HEK293T (cell line): ENCODE measurements around the gene ATP10A.
"Not testable (repeated sequence)": the region's sequence is repeated elsewhere in the genome, so short reads cannot be mapped to it uniquely, and the experiment has no call there.

Experiments
- CTCF ChIA-PET: fragments of 350-600 bp; formaldehyde crosslinking; extraction: SDS; loops from one replicate; lab custom pipeline; 2021; ENCODE audit warnings: antibody characterized with exemption, inconsistent platforms; lab: Yijun Ruan, JAX
- POLR2A ChIA-PET: fragments of 350-600 bp; formaldehyde crosslinking; extraction: SDS; loops from one replicate; lab custom pipeline; 2020; ENCODE audit warnings: antibody characterized with exemption, inconsistent platforms; lab: Yijun Ruan, JAX
- DNase-seq: peaks from one replicate; pipeline ENCODE4 v3.0.0; 2012; ENCODE audit warnings: mixed read lengths; ENCODE audit errors: extremely low spot score
- ARNT ChIP-seq: fragments of 450-650 bp; IDR thresholded peaks from 2 replicates; pipeline ENCODE4 v1.6.1; 2017; ENCODE audit warnings: mild to moderate bottlenecking
- BHLHE40 ChIP-seq: fragments of 450-650 bp; IDR thresholded peaks from 2 replicates; pipeline ENCODE4 v1.6.1; 2016; ENCODE audit warnings: mild to moderate bottlenecking, moderate library complexity, borderline replicate concordance
- CTBP1 ChIP-seq: fragments of 450-650 bp; IDR thresholded peaks from 2 replicates; pipeline ENCODE4 v1.6.1; 2016; ENCODE audit warnings: borderline replicate concordance
- ELF4 ChIP-seq: fragments of 450-650 bp; IDR thresholded peaks from 2 replicates; pipeline ENCODE4 v1.6.1; 2017; ENCODE audit warnings: antibody characterized with exemption
- FOXA1 ChIP-seq: fragments of 450-650 bp; IDR thresholded peaks from 2 replicates; pipeline ENCODE4 v1.6.1; 2016; ENCODE audit warnings: mild to moderate bottlenecking
- FOXK2 ChIP-seq: fragments of 450-650 bp; IDR thresholded peaks from 2 replicates; pipeline ENCODE4 v1.6.1; 2016; ENCODE audit warnings: mild to moderate bottlenecking
- FOXM1 ChIP-seq: fragments of 450-650 bp; IDR thresholded peaks from 2 replicates; pipeline ENCODE4 v1.6.1; 2017; ENCODE audit warnings: mild to moderate bottlenecking, borderline replicate concordance
- HDGF ChIP-seq: fragments of 450-650 bp; IDR thresholded peaks from 2 replicates; pipeline ENCODE4 v1.6.1; 2017; ENCODE audit warnings: antibody characterized with exemption, borderline replicate concordance
- L3MBTL2 ChIP-seq: fragments of 450-650 bp; conservative IDR thresholded peaks from 2 replicates; pipeline ENCODE4 v1.6.1; 2016; ENCODE audit warnings: mild to moderate bottlenecking
- LEF1 ChIP-seq: fragments of 450-650 bp; IDR thresholded peaks from 2 replicates; pipeline ENCODE4 v1.6.1; 2017; ENCODE audit warnings: mild to moderate bottlenecking, borderline replicate concordance
- NFRKB ChIP-seq: fragments of 450-650 bp; IDR thresholded peaks from 2 replicates; pipeline ENCODE4 v1.6.1; 2016; ENCODE audit warnings: mild to moderate bottlenecking, moderate library complexity
- SP1 ChIP-seq: fragments of 450-650 bp; IDR thresholded peaks from 2 replicates; pipeline ENCODE4 v1.6.1; 2017
- SUZ12 ChIP-seq: fragments of 450-650 bp; IDR thresholded peaks from 2 replicates; pipeline ENCODE4 v1.6.1; 2016; ENCODE audit warnings: mild to moderate bottlenecking
- TARDBP ChIP-seq: fragments of 450-650 bp; IDR thresholded peaks from 2 replicates; pipeline ENCODE4 v1.6.1; 2016
- ZNF384 ChIP-seq: fragments of 450-650 bp; IDR thresholded peaks from 2 replicates; pipeline ENCODE4 v1.6.1; 2016
- TF ChIP-seq, protein P1 (sequence below): fragments of 450-650 bp; IDR thresholded peaks from 2 replicates; pipeline ENCODE4 v1.6.1; 2016

The ATP10A gene

DNA sequence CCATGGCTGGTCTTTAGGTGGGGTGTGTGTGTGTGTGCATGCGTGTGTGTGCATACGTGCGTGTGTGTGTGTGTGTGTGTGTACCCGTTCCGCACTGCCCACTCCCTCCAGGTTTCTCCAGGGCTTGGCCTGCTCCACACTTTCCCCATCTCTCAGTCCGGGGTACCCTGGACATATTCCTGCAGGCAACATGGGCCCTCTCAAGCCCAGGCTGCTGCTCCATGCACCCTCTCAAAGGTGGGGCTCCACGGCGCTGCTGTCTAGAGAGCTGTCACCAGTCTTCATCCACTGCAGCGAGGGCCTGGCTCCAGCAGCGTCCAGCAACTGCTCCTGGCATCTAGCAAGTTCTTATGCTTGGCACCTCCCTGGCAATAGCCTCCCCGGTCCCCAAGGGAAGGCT, 86.1 kb downstream of the ATP10A start:
- CTCF ChIA-PET = no interaction called here
- no peak for TF ChIP-seq NFRKB
- TF ChIP-seq, protein P1, sequence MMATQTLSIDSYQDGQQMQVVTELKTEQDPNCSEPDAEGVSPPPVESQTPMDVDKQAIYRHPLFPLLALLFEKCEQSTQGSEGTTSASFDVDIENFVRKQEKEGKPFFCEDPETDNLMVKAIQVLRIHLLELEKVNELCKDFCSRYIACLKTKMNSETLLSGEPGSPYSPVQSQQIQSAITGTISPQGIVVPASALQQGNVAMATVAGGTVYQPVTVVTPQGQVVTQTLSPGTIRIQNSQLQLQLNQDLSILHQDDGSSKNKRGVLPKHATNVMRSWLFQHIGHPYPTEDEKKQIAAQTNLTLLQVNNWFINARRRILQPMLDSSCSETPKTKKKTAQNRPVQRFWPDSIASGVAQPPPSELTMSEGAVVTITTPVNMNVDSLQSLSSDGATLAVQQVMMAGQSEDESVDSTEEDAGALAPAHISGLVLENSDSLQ = no peak
- TF ChIP-seq ZNF384 = no peak
- TF ChIP-seq FOXK2 = no peak
- no peak for TF ChIP-seq ARNT
- TF ChIP-seq L3MBTL2 = no peak
- no peak for TF ChIP-seq SUZ12
- TF ChIP-seq FOXM1 = no peak
- no peak for TF ChIP-seq SP1
- no peak for TF ChIP-seq BHLHE40
- TF ChIP-seq TARDBP = no peak
- TF ChIP-seq LEF1 = no peak
- no peak for DNase-seq
- POLR2A ChIA-PET = no interaction called here

DNA sequence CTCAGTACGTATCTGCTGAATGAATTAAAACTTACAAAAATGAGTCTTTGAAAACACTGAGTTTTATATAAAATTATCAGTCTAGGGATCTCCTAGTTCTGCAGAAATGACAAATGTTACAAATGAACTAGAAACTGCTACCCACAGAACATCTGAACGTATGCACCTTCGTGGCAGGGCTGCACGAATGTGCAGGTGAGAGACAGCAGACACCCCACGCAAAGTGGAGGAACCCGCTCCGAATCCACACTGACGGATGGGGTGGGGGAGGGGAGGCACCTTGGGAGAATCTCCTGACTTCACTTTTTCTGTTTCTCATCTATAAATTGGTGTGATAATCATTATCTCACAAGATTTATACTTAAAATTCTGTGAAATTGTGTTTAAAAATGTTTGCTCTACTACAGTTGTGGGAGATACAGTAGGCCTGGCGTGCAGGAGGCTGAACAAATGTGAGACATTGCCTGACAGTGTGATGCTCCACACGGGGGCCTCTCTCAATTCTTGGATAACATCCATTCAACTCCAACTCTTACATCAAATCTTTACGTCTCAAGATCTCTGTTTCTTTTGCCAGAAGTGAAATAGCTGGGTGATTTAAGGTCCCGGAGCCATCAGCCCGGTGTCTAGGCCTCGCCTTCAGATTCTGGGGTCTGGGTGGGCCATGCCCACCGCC, 86.9 kb downstream of the ATP10A start:
- no peak for DNase-seq
- ChIA-PET CTCF (no interaction called here), POLR2A (no interaction called here)
- TF ChIP-seq CTBP1 = no peak
- no peak for TF ChIP-seq L3MBTL2
- no peak for TF ChIP-seq BHLHE40
- TF ChIP-seq NFRKB = no peak
- TF ChIP-seq HDGF = no peak
- no peak for TF ChIP-seq FOXM1
- no peak for TF ChIP-seq ELF4
- TF ChIP-seq FOXA1 = no peak
- no peak for TF ChIP-seq TARDBP
- TF ChIP-seq LEF1 = no peak
- TF ChIP-seq, protein P1 = no peak
- no peak for TF ChIP-seq ZNF384
- no peak for TF ChIP-seq SUZ12
- TF ChIP-seq SP1 = no peak
- TF ChIP-seq ARNT = no peak
- TF ChIP-seq FOXK2 = no peak

GRCh38 chr15:25775317-25775912, 87.7 kb downstream of the ATP10A start:
- ChIA-PET POLR2A (no interaction called here), CTCF (interaction anchor here (0.6 to 1.2 kb wide), 2 partner anchors 8 to 262 kb away, joined by 3 to 4 read pairs; no protein-coding TSS in a partner anchor)
- DNase-seq = no peak

DNA sequence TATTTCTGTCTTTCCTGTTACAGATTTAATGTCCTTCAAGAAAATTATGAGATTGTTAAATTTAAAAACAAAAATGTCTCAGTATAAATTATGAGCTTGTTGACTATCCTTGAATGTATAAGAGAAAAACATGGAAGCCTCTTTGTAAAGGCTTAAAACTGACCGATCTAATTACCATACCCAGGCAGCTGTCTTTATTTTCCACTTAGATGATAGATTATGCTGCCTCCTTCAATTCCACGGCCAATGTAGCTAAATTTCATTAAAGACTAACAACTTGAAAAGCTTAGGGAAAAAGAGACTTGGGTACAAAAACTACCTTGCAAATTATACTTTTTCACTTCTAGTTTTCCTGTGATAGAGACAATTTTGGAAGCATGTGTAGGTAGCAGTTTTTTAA, 88.3 kb downstream of the ATP10A start:
- CTCF ChIA-PET = interaction anchor here (0.6 to 1.2 kb wide), 2 partner anchors 9 to 262 kb away, joined by 3 to 4 read pairs; no protein-coding TSS in a partner anchor
- no peak for DNase-seq
- TF ChIP-seq TARDBP = no peak
- no peak for TF ChIP-seq FOXA1
- TF ChIP-seq HDGF = no peak
- TF ChIP-seq SUZ12 = no peak
- no peak for TF ChIP-seq LEF1
- POLR2A ChIA-PET = no interaction called here

More at GRCh38 chr15:25775317-25775912, 87.7 kb downstream of the ATP10A start:
- TF ChIP-seq NFRKB (no peak), SP1 (no peak), SUZ12 (no peak), TARDBP (no peak), ELF4 (no peak), L3MBTL2 (no peak), ARNT (no peak), ZNF384 (no peak), LEF1 (no peak), FOXA1 (no peak), FOXM1 (no peak)
- TF ChIP-seq, protein P1 = no peak

GRCh38 chr15:25773248-25773647, 89.9 kb downstream of the ATP10A start:
- no peak for TF ChIP-seq ELF4
- TF ChIP-seq ARNT = no peak
- no peak for TF ChIP-seq TARDBP
- no peak for TF ChIP-seq SUZ12
- no peak for TF ChIP-seq FOXK2
- TF ChIP-seq CTBP1 = no peak
- TF ChIP-seq HDGF = no peak
- TF ChIP-seq FOXM1 = no peak
- TF ChIP-seq LEF1 = no peak
- TF ChIP-seq FOXA1 = no peak
- POLR2A ChIA-PET = no interaction called here
- no peak for DNase-seq
- CTCF ChIA-PET = no interaction called here

DNA sequence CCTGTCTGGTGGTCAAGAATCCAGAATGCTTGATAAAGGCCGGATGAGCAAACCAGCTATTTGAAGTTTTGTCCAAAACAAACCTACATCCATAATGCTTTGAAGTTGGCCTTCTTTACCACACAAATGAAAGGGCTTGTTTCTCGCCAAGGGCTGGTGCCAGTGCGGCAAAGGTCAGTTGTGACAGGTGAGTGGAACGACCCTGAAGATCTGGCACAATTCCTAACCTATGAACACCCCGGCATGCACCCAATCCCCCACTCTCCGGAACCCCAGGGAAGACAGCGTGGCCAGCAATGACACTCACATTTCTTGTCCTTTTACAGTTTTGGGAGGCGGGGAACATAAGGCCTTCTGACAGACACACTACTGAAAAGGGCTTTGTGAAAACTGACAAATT, 90.6 kb downstream of the ATP10A start:
- POLR2A ChIA-PET = no interaction called here
- DNase-seq = no peak
- CTCF ChIA-PET = interaction anchor here (0.6 to 1.2 kb wide), 2 partner anchors 11 to 800 kb away, joined by 3 to 4 read pairs; no protein-coding TSS in a partner anchor
- TF ChIP-seq ELF4 = no peak
- no peak for TF ChIP-seq FOXM1
- no peak for TF ChIP-seq SP1
- TF ChIP-seq, protein P1 = no peak
- TF ChIP-seq TARDBP = no peak
- no peak for TF ChIP-seq NFRKB
- no peak for TF ChIP-seq L3MBTL2
- no peak for TF ChIP-seq ZNF384
- TF ChIP-seq HDGF = no peak
- TF ChIP-seq SUZ12 = no peak

GRCh38 chr15:25771736-25772135, 91.4 kb downstream of the ATP10A start:
- CTCF ChIA-PET = interaction anchor here (0.6 to 1.2 kb wide), 2 partner anchors 12 to 801 kb away, joined by 3 to 4 read pairs; no protein-coding TSS in a partner anchor
- POLR2A ChIA-PET, DNase-seq: not testable (repeated sequence)
